ENCODE measurements around the gene DRICH1. TPM values are rescaled to one million over a fixed set of nuclear protein-coding genes. Genes with fewer than 3 reads are reported as not detected.
"Not testable (repeated sequence)": the region's sequence is repeated elsewhere in the genome, so short reads cannot be mapped to it uniquely, and the experiment has no call there.

The DRICH1 gene
- total RNA-seq, 6 experiments from 2014 or later: 0.27 to 0.47 TPM; not detected in 4

GRCh38 chr22:23576681-23577080 is 55.4 kb downstream of the DRICH1 start:
- H3K36me3 ChIP-seq: no peaks in the 10 kb centered on the region
- intact Hi-C loops (cut with DNase I): no loop called here
- H3K4me3 ChIP-seq: no peak overlapping the region
- H3K9me3 ChIP-seq: no peaks in the 10 kb centered on the region
- DNase-seq (no peak), ATAC-seq (no peak)
- 59% methylated on average over 5 of the region's 5 CpGs for WGBS (ENCODE audit: insufficient coverage, low coverage, low lambda C conversion rate, missing lambda C conversion rate)
- H3K27me3 ChIP-seq: no peaks in the 10 kb centered on the region
- no peak for TF ChIP-seq CTCF (IDR thresholded peaks at IDR 0.05)
- no peak for TF ChIP-seq POLR2A (IDR thresholded peaks at IDR 0.05)
- H3K27ac ChIP-seq: no peak overlapping the region
- no peaks in the 10 kb centered on the region for H3K4me1 ChIP-seq

GRCh38 chr22:23575601-23576000 is 56.5 kb downstream of the DRICH1 start:
- H3K27me3 ChIP-seq: no peaks in the 10 kb centered on the region
- WGBS (ENCODE audit: insufficient coverage, low coverage, low lambda C conversion rate, missing lambda C conversion rate): 88% methylated on average over 4 of the region's 4 CpGs
- ATAC-seq: no peak
- TF ChIP-seq POLR2A (IDR thresholded peaks at IDR 0.05) (no peak), CTCF (IDR thresholded peaks at IDR 0.05) (no peak)
- H3K4me1 ChIP-seq: no peaks in the 10 kb centered on the region
- no peak overlapping the region for H3K4me3 ChIP-seq
- DNase-seq: peak in 1 of 3 donors; percentile 4
- H3K9me3 ChIP-seq: no peaks in the 10 kb centered on the region
- H3K36me3 ChIP-seq: no peaks in the 10 kb centered on the region
- no peak overlapping the region for H3K27ac ChIP-seq
- intact Hi-C loops (cut with DNase I): no loop called here

GRCh38 chr22:23574877-23575276 is 57.2 kb downstream of the DRICH1 start:
- DNase-seq (peak in 1 of 3 donors; percentile 33), ATAC-seq (peak in 1 of 4 donors; percentile 26)
- Histone ChIP-seq H3K27me3 (no peaks in the 10 kb centered on the region), H3K4me1 (no peaks in the 10 kb centered on the region), H3K4me3 (no peak overlapping the region), H3K36me3 (no peaks in the 10 kb centered on the region), H3K9me3 (no peaks in the 10 kb centered on the region), H3K27ac (no peak overlapping the region)
- 0% methylated on average over 1 of the region's 8 CpGs for WGBS (ENCODE audit: insufficient coverage, low coverage, low lambda C conversion rate, missing lambda C conversion rate)
- intact Hi-C loops (cut with DNase I): no loop called here
- TF ChIP-seq CTCF (IDR thresholded peaks at IDR 0.05): no peak
- TF ChIP-seq POLR2A (IDR thresholded peaks at IDR 0.05): no peak

DNA sequence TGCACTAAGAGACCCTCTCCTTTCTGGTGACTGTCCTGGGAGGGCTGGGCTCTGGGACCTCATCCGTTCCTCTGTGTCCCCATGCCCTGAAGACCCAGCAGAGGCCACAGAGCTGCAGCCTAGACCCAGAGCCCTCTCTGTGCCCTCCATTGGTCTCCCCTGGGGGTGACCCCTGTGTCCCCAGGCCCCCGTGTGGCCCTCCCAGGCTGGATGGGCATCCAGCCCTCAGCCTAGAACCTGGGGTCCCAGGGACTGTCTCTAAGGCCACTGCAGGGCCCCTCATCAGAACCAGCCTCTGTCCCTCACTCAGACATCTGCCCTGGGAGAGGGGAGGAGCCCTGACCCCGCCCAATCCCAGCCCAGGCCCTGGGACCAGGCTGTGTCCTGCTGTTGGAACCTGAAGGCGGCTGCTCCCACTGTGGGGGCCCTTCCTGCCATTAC is 57.7 kb downstream of the DRICH1 start:
- peak in 1 of 3 donors; percentile 46 for DNase-seq

DNA sequence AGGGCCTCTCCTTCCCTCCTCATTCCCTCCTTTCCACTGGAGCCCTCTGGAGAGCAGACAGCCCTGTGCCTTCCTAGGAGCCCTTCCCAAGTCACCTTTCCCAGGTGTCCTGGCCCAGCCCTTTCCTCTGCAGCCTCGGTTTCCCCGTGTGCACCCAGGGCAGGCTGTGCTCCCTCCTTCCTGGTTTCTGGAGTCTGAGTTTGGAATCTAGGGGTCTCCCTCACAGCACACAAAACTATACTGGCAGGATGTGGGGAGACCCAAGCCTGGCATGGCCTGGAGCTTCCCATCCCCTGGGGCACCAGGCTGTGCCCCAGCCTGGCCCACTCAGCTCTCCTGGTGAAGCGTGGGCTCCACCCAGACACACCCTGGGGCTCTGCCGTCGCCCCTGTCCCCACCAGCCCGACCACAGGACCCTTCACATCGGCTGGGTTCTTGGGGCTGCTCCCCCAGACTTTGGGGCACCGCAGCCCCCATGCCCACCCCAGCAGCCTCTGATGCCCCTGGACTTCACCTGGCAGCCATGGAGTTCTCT is 58.4 kb downstream of the DRICH1 start:
- H3K27ac ChIP-seq; H3K4me1 ChIP-seq; H3K4me3 ChIP-seq; H3K36me3 ChIP-seq; H3K27me3 ChIP-seq; H3K9me3 ChIP-seq; intact Hi-C loops (cut with DNase I): not testable (repeated sequence)
- ATAC-seq (peak in 1 of 4 donors; percentile 12), DNase-seq (peak in 1 of 3 donors; percentile 27)
- 0% methylated on average over 2 of the region's 8 CpGs for WGBS (ENCODE audit: insufficient coverage, low coverage, low lambda C conversion rate, missing lambda C conversion rate)

More for the DNA sequence above, 57.7 kb downstream of the DRICH1 start:
- H3K9me3 ChIP-seq: no peaks in the 10 kb centered on the region
- no peaks in the 10 kb centered on the region for H3K4me1 ChIP-seq
- intact Hi-C loops (cut with DNase I): no loop called here
- H3K36me3 ChIP-seq: no peaks in the 10 kb centered on the region
- no peaks in the 10 kb centered on the region for H3K27me3 ChIP-seq
- no peak overlapping the region for H3K4me3 ChIP-seq
- no CpG with 5 or more reads among the region's 4 CpGs for WGBS (ENCODE audit: insufficient coverage, low coverage, low lambda C conversion rate, missing lambda C conversion rate)
- H3K27ac ChIP-seq: no peak overlapping the region
- ATAC-seq: no peak
- TF ChIP-seq POLR2A (IDR thresholded peaks at IDR 0.05) (no peak), CTCF (IDR thresholded peaks at IDR 0.05) (no peak)

DNA sequence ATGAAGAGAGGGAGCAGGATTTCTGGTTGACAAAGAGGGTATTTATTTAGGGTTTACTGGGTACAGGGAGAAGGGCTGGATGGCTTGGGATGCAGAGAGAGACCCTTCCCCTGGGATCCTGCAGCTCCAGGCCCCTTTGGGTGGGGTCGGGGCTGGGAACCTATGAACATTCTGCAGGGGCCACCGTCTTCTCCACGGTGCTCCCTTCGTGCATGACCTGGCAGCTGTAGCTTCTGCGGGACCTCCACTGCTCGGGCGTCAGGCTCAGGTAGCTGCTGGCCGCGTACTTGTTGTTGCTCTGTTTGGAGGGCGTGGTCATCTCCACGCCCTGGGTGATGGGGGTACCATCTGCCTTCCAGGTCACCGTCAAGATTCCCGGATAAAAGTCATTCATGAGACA is 59.0 kb downstream of the DRICH1 start:
- H3K27ac ChIP-seq; intact Hi-C loops (cut with DNase I); ATAC-seq; H3K9me3 ChIP-seq; H3K4me3 ChIP-seq; H3K36me3 ChIP-seq; H3K27me3 ChIP-seq; H3K4me1 ChIP-seq: not testable (repeated sequence)
- peak in 1 of 3 donors; percentile 39 for DNase-seq
- no CpG with 5 or more reads among the region's 13 CpGs for WGBS (ENCODE audit: insufficient coverage, low coverage, low lambda C conversion rate, missing lambda C conversion rate)

All from right lobe of liver (tissue), 6 donors.